NCI-H2107 treated with DMSO at 0.1 percent for 48 hours (cell line): ENCODE data around the gene POLRMT.
A peak's percentile ranks its signal among the peaks of the same experiment; 100 is the strongest.
"Not testable (repeated sequence)": the region's sequence is repeated elsewhere in the genome, so short reads cannot be mapped to it uniquely, and the experiment has no call there.

Experiments
- DNase-seq: peaks from one replicate; lab custom pipeline; 2025; ENCODE audit not compliant: unreplicated experiment; lab: John Stamatoyannopoulos, UW

Gene POLRMT

GRCh38 chr19:595326-596262 lies 37.7 kb downstream of the POLRMT start:
- no peak for DNase-seq

- DNase-seq: no peak
Measured at GRCh38 chr19:594265-594870, 39.0 kb downstream of the POLRMT start.

- no peak for DNase-seq
Measured at GRCh38 chr19:593505-593904, 39.8 kb downstream of the POLRMT start.

- no peak for DNase-seq
Measured at GRCh38 chr19:593055-593454, 40.3 kb downstream of the POLRMT start.

- no peak for DNase-seq
Measured at GRCh38 chr19:592101-592500, 41.2 kb downstream of the POLRMT start.

- no peak for DNase-seq
Measured at GRCh38 chr19:591099-591958, 42.0 kb downstream of the POLRMT start.

GRCh38 chr19:590750-591098 lies 42.6 kb downstream of the POLRMT start:
- no peak for DNase-seq

- no peak for DNase-seq
Measured at GRCh38 chr19:590396-590745, 43.0 kb downstream of the POLRMT start.

GRCh38 chr19:589693-590395 lies 43.5 kb downstream of the POLRMT start, which contains the start of gene HCN2:
HCN2 (plus strand) TSS chr19:589881; CDS start chr19:589946, 65 bp downstream.
- no peak for DNase-seq

- DNase-seq: no peak
Measured at GRCh38 chr19:588741-589692, 44.3 kb downstream of the POLRMT start.

- peak; percentile 76 for DNase-seq
Measured at GRCh38 chr19:588093-588740, 45.1 kb downstream of the POLRMT start.

GRCh38 chr19:585551-586110 lies 47.7 kb downstream of the POLRMT start:
- DNase-seq: no peak

GRCh38 chr19:585146-585545 lies 48.2 kb downstream of the POLRMT start:
- DNase-seq: not testable (repeated sequence)

- DNase-seq: no peak
Measured at GRCh38 chr19:584240-585001, 48.9 kb downstream of the POLRMT start.

- DNase-seq: no peak
Measured at GRCh38 chr19:583968-584239, 49.4 kb downstream of the POLRMT start.

- DNase-seq: no peak
Measured at GRCh38 chr19:583198-583967, 50.0 kb downstream of the POLRMT start.

GRCh38 chr19:582497-583197 lies 50.7 kb downstream of the POLRMT start:
- DNase-seq: no peak
